GM21360 (cell line): ENCODE measurements around the gene OSBPL2.
A peak's percentile ranks its signal among the peaks of the same experiment; 100 is the strongest.

Experiments used
- ATAC-seq: cut with Tn5 transposase; IDR thresholded peaks from one replicate; pipeline ENCODE4 v1.9.1; 2021; ENCODE audit warnings: mild to moderate bottlenecking, moderate library complexity; ENCODE audit not compliant: unreplicated experiment

The OSBPL2 gene

GRCh38 chr20:62296724-62297448 is 58.6 kb downstream of the OSBPL2 start:
- no peak for ATAC-seq

- ATAC-seq: no peak
Measured at GRCh38 chr20:62297449-62298227, 59.3 kb downstream of the OSBPL2 start.

- ATAC-seq: no peak
Measured at GRCh38 chr20:62298577-62299249, 60.4 kb downstream of the OSBPL2 start.

GRCh38 chr20:62299666-62300236 is 61.4 kb downstream of the OSBPL2 start:
- ATAC-seq: no peak

GRCh38 chr20:62300319-62300718 is 62.0 kb downstream of the OSBPL2 start:
- no peak for ATAC-seq

GRCh38 chr20:62301111-62301668 is 62.9 kb downstream of the OSBPL2 start:
- no peak for ATAC-seq

GRCh38 chr20:62301773-62302340 is 63.5 kb downstream of the OSBPL2 start:
- ATAC-seq: peak; percentile 29

- ATAC-seq: peak; percentile 78
Measured at GRCh38 chr20:62302341-62303061, 64.2 kb downstream of the OSBPL2 start, which contains the start of gene ADRM1. Gene ADRM1, plus strand, starts transcription at chr20:62302997. Its CDS starts 572 bp downstream, at chr20:62303569.

- no peak for ATAC-seq
Measured at GRCh38 chr20:62303062-62303339, 64.7 kb downstream of the OSBPL2 start.

GRCh38 chr20:62303340-62304226 is 65.3 kb downstream of the OSBPL2 start:
- peak; percentile 3 for ATAC-seq

- no peak for ATAC-seq
Measured at GRCh38 chr20:62304331-62305148, 66.2 kb downstream of the OSBPL2 start.

GRCh38 chr20:62305149-62305764 is 66.9 kb downstream of the OSBPL2 start:
- no peak for ATAC-seq

- ATAC-seq: no peak
Measured at GRCh38 chr20:62305765-62306413, 67.6 kb downstream of the OSBPL2 start.

GRCh38 chr20:62306414-62307187 is 68.3 kb downstream of the OSBPL2 start:
- no peak for ATAC-seq

GRCh38 chr20:62307226-62308101 is 69.1 kb downstream of the OSBPL2 start:
- no peak for ATAC-seq
